Measurements from ENCODE around the gene SOBP.

Gene SOBP

DNA sequence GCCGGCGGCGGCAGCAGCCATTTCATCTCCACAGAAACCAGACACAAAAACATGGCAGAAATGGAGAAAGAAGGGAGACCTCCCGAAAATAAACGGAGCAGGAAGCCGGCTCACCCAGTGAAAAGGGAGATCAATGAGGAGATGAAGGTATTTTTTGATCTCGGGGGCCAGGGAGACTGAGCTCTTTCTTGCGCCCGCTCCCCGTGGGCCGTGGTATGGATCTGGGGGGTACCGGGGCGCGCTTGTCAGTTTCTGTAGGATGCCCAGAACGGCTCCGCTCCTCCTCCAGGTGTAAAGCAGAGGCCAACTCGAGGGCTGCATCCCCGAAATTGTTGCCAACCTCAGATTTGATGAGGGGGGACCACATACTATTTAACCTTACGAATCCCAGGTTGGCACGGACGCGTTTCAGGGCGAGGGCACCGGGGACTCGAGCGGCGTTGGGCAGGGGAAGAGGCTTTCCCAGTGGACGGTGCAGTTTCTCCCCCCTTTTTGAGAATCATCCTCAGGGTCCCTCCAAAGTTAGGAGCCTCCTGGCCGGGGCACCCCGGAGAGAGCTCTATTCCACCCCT is 735 bp downstream of the SOBP start:
- no peak overlapping the region for H3K27ac ChIP-seq (ENCODE audit: low read length, poor library complexity, severe bottlenecking)
- H4K8ac ChIP-seq (ENCODE audit: low read length), result peak overlapping the region; percentile 77
- no peaks in the 10 kb centered on the region for H3K36me3 ChIP-seq (ENCODE audit: control insufficient read depth in 1 of 2, insufficient read depth in 2 of 2, low read depth in 1 of 2, low read length in 2 of 2)
- peak overlapping the region; percentile 93 for H3K9ac ChIP-seq (ENCODE audit: low read length)
- peak overlapping the region; percentile 86 to 93 for H3K18ac ChIP-seq (ENCODE audit: low read depth in 1 of 2, low read length in 2 of 2)
- peak overlapping the region in 1 of 2 experiments; percentile 96 for H2BK12ac ChIP-seq (ENCODE audit: low read length in 2 of 2)
- H3K9me3 ChIP-seq (ENCODE audit: control insufficient read depth, low read length), result no peaks in the 10 kb centered on the region
- no peak overlapping the region for H2BK120ac ChIP-seq (ENCODE audit: low read depth, low read length)
- peak overlapping the region in 1 of 2 experiments; percentile 67 for H3K4ac ChIP-seq (ENCODE audit: low read depth in 1 of 2, low read length in 2 of 2)
- no peak overlapping the region for H2AK5ac ChIP-seq (ENCODE audit: low read length, severe bottlenecking)
- peak overlapping the region; percentile 84 for H2AFZ ChIP-seq (ENCODE audit: low read depth, low read length)
- peaks cover 0 to 72% of the 10 kb centered on the region in 2 experiments for H3K27me3 ChIP-seq (ENCODE audit: control insufficient read depth in 1 of 2, insufficient read depth in 1 of 2, low read length in 2 of 2)
- peak overlapping the region; percentile 69 for H2BK15ac ChIP-seq (ENCODE audit: low read depth, poor library complexity, severe bottlenecking)
- under 1% methylated on average over 27 of the region's 30 CpGs for WGBS
- H3K4me1 ChIP-seq (ENCODE audit: control insufficient read depth, insufficient read depth, low read depth, low read length), result peaks cover 27% of the 10 kb centered on the region
- H3K23ac ChIP-seq (ENCODE audit: low read length in 2 of 2), result peak overlapping the region in 1 of 2 experiments; percentile 92
- peak overlapping the region; percentile 86 for H3K4me2 ChIP-seq (ENCODE audit: low read length, poor library complexity, severe bottlenecking)
- peak overlapping the region; percentile 15 for H4K91ac ChIP-seq (ENCODE audit: low read length)
- no peaks in the 10 kb centered on the region for H3K79me1 ChIP-seq (replicated peaks; ENCODE audit: low read length, poor library complexity, severe bottlenecking)
- H3K4me3 ChIP-seq (ENCODE audit: insufficient read depth in 1 of 2, low read depth in 1 of 2, low read length in 2 of 2), result peak overlapping the region; percentile 69 to 95
- no peak overlapping the region for H2BK5ac ChIP-seq (ENCODE audit: low read depth, low read length, poor library complexity, severe bottlenecking)
- H3K14ac ChIP-seq (ENCODE audit: low read length in 2 of 2), result peak overlapping the region in 1 of 2 experiments; percentile 62
- DNase-seq, result no peak

- peak; percentile 65 for DNase-seq
Observed at GRCh38 chr6:107491138-107491609, 1.3 kb downstream of the SOBP start.

GRCh38 chr6:107491760-107492660 is 2.1 kb downstream of the SOBP start:
- H3K4me2 ChIP-seq (ENCODE audit: low read length, poor library complexity, severe bottlenecking), result no peak overlapping the region
- H4K91ac ChIP-seq (ENCODE audit: low read length), result no peak overlapping the region
- H3K4ac ChIP-seq (ENCODE audit: low read depth in 1 of 2, low read length in 2 of 2), result no peak overlapping the region
- no peak overlapping the region for H3K14ac ChIP-seq (ENCODE audit: low read length in 2 of 2)
- no peak overlapping the region for H4K8ac ChIP-seq (ENCODE audit: low read length)
- H3K9ac ChIP-seq (ENCODE audit: low read length), result peak overlapping the region; percentile 93
- no peak overlapping the region for H3K27ac ChIP-seq (ENCODE audit: low read length, poor library complexity, severe bottlenecking)
- no peak overlapping the region for H2BK15ac ChIP-seq (ENCODE audit: low read depth, poor library complexity, severe bottlenecking)
- no peak overlapping the region for H3K23ac ChIP-seq (ENCODE audit: low read length in 2 of 2)
- H3K36me3 ChIP-seq (ENCODE audit: control insufficient read depth in 1 of 2, insufficient read depth in 2 of 2, low read depth in 1 of 2, low read length in 2 of 2), result no peaks in the 10 kb centered on the region
- peak; percentile 16 for DNase-seq
- no peak overlapping the region for H2AK5ac ChIP-seq (ENCODE audit: low read length, severe bottlenecking)
- peak overlapping the region in 1 of 2 experiments; percentile 54 for H3K18ac ChIP-seq (ENCODE audit: low read depth in 1 of 2, low read length in 2 of 2)
- peak overlapping the region in 1 of 2 experiments; percentile 95 for H3K4me3 ChIP-seq (ENCODE audit: insufficient read depth in 1 of 2, low read depth in 1 of 2, low read length in 2 of 2)
- no peak overlapping the region for H2BK120ac ChIP-seq (ENCODE audit: low read depth, low read length)
- 59% methylated on average over 12 of the region's 14 CpGs for whole genome bisulfite sequencing
- H2BK5ac ChIP-seq (ENCODE audit: low read depth, low read length, poor library complexity, severe bottlenecking), result no peak overlapping the region
- H2AFZ ChIP-seq (ENCODE audit: low read depth, low read length), result no peak overlapping the region
- H3K4me1 ChIP-seq (ENCODE audit: control insufficient read depth, insufficient read depth, low read depth, low read length), result peaks cover 27% of the 10 kb centered on the region
- peak overlapping the region in 1 of 2 experiments; percentile 33 for H2BK12ac ChIP-seq (ENCODE audit: low read length in 2 of 2)
- no peaks in the 10 kb centered on the region for H3K9me3 ChIP-seq (ENCODE audit: control insufficient read depth, low read length)
- peaks cover 0 to 70% of the 10 kb centered on the region in 2 experiments for H3K27me3 ChIP-seq (ENCODE audit: control insufficient read depth in 1 of 2, insufficient read depth in 1 of 2, low read length in 2 of 2)
- no peaks in the 10 kb centered on the region for H3K79me1 ChIP-seq (replicated peaks; ENCODE audit: low read length, poor library complexity, severe bottlenecking)

More at GRCh38 chr6:107491138-107491609, 1.3 kb downstream of the SOBP start:
- peak overlapping the region; percentile 89 for H2BK15ac ChIP-seq (ENCODE audit: low read depth, poor library complexity, severe bottlenecking)
- H3K4me1 ChIP-seq (ENCODE audit: control insufficient read depth, insufficient read depth, low read depth, low read length), result peaks cover 27% of the 10 kb centered on the region
- no peaks in the 10 kb centered on the region for H3K9me3 ChIP-seq (ENCODE audit: control insufficient read depth, low read length)
- peaks cover 0 to 72% of the 10 kb centered on the region in 2 experiments for H3K27me3 ChIP-seq (ENCODE audit: control insufficient read depth in 1 of 2, insufficient read depth in 1 of 2, low read length in 2 of 2)
- peak overlapping the region; percentile 86 to 93 for H3K18ac ChIP-seq (ENCODE audit: low read depth in 1 of 2, low read length in 2 of 2)
- H3K27ac ChIP-seq (ENCODE audit: low read length, poor library complexity, severe bottlenecking), result no peak overlapping the region
- H3K4ac ChIP-seq (ENCODE audit: low read depth in 1 of 2, low read length in 2 of 2), result peak overlapping the region in 1 of 2 experiments; percentile 69
- H3K79me1 ChIP-seq (replicated peaks; ENCODE audit: low read length, poor library complexity, severe bottlenecking), result no peaks in the 10 kb centered on the region
- peak overlapping the region in 1 of 2 experiments; percentile 92 for H3K23ac ChIP-seq (ENCODE audit: low read length in 2 of 2)
- under 1% methylated on average over 34 of the region's 38 CpGs for WGBS
- H2BK5ac ChIP-seq (ENCODE audit: low read depth, low read length, poor library complexity, severe bottlenecking), result no peak overlapping the region
- peak overlapping the region; percentile 18 to 95 for H3K4me3 ChIP-seq (ENCODE audit: insufficient read depth in 1 of 2, low read depth in 1 of 2, low read length in 2 of 2)
- H2BK12ac ChIP-seq (ENCODE audit: low read length in 2 of 2), result peak overlapping the region in 1 of 2 experiments; percentile 87
- peak overlapping the region; percentile 84 for H2AFZ ChIP-seq (ENCODE audit: low read depth, low read length)
- peak overlapping the region; percentile 86 for H3K4me2 ChIP-seq (ENCODE audit: low read length, poor library complexity, severe bottlenecking)
- H3K9ac ChIP-seq (ENCODE audit: low read length), result peak overlapping the region; percentile 93
- peak overlapping the region; percentile 77 for H4K8ac ChIP-seq (ENCODE audit: low read length)
- H4K91ac ChIP-seq (ENCODE audit: low read length), result peak overlapping the region; percentile 89
- peak overlapping the region in 1 of 2 experiments; percentile 66 for H3K14ac ChIP-seq (ENCODE audit: low read length in 2 of 2)
- peak overlapping the region; percentile 34 for H2BK120ac ChIP-seq (ENCODE audit: low read depth, low read length)
- no peaks in the 10 kb centered on the region for H3K36me3 ChIP-seq (ENCODE audit: control insufficient read depth in 1 of 2, insufficient read depth in 2 of 2, low read depth in 1 of 2, low read length in 2 of 2)
- no peak overlapping the region for H2AK5ac ChIP-seq (ENCODE audit: low read length, severe bottlenecking)
